GM12878 (cell line): ENCODE data around the gene DAB2. TPM values are rescaled to one million over a fixed set of nuclear protein-coding genes. Genes with fewer than 3 reads are reported as not detected.

ENCODE experiments used
- ATAC-seq: fragments of 200-7000 bp; cut with Tn5 transposase; 3 replicates; pipeline ENCODE4 v1.9.1; 2020; ENCODE audit warnings: mild to moderate bottlenecking, moderate library complexity
- BruUV-seq: library from RNA; stranded (reverse); fragments of 400-500 nt; replicated peaks from 2 replicates; lab custom pipeline; 2021; lab: Mats Ljungman, UMichigan
- CTCF ChIA-PET: fragments of 300-600 bp; sonication (Branson Sonifier 250); formaldehyde crosslinking; extraction: SDS; loops from one replicate; lab custom pipeline; 2021; ENCODE audit warnings: inconsistent platforms; lab: Yijun Ruan, JAX
- POLR2A ChIA-PET: fragments of 350-600 bp; formaldehyde crosslinking; extraction: SDS; loops from one replicate; lab custom pipeline; 2021; ENCODE audit warnings: inconsistent platforms; lab: Charles Lee
- RAD21 ChIA-PET: fragments of 300-600 bp; sonication (Branson Sonifier 250); formaldehyde crosslinking; loops from one replicate; lab custom pipeline; 2023; ENCODE audit warnings: antibody characterized with exemption; ENCODE audit not compliant: unreplicated experiment; lab: Charles Lee
- SMC1A ChIA-PET: fragments of 300-600 bp; sonication (Branson Sonifier 250); formaldehyde crosslinking; loops from one replicate; lab custom pipeline; 2023; ENCODE audit not compliant: unreplicated experiment, uncharacterized antibody; lab: Charles Lee
- DNase-seq: peaks from one replicate; pipeline ENCODE4 v3.0.0-alpha.2; 2011; ENCODE audit warnings: low read depth, low spot score
- FAIRE-seq: peaks from 3 replicates; lab custom pipeline; 2011; peaks lifted over from hg19 to GRCh38; lab: Jason Lieb, UNC
- H2AFZ ChIP-seq: 2 replicates; pipeline ENCODE4 v1.6.0; 2011; ENCODE audit warnings: low read depth, low read length, control low read depth; ENCODE audit not compliant: control insufficient read depth
- H3K27ac ChIP-seq: 2 replicates; pipeline ENCODE4 v1.5.1; 2011; ENCODE audit warnings: control low read depth; ENCODE audit not compliant: control insufficient read depth, insufficient read depth
- H3K27me3 ChIP-seq, 2 experiments: replicated peaks in 1 of 2; 2 replicates each; pipeline versions ENCODE4 v1.6.0 to v1.6.1; 2011; ENCODE audit warnings: low read length in 1 of 2; ENCODE audit not compliant: control insufficient read depth in 2 of 2, insufficient read depth in 2 of 2
- H3K36me3 ChIP-seq, 2 experiments: 2 replicates each; pipeline ENCODE4 v1.5.1; 2011; ENCODE audit warnings: low read length in 1 of 2; ENCODE audit not compliant: control insufficient read depth in 2 of 2, insufficient read depth in 2 of 2
- H3K4me1 ChIP-seq: 2 replicates; pipeline ENCODE4 v1.6.1; 2011; ENCODE audit warnings: mild to moderate bottlenecking, low read length, moderate library complexity, mixed read lengths; ENCODE audit not compliant: control insufficient read depth, insufficient read depth
- H3K4me2 ChIP-seq: 2 replicates; pipeline ENCODE4 v1.6.0; 2011; ENCODE audit warnings: control low read depth; ENCODE audit not compliant: control insufficient read depth, insufficient read depth
- H3K4me3 ChIP-seq: fragments of 200-600 bp; sonication (generic); 2 replicates; pipeline ENCODE4 v1.5.1; 2016
- H3K79me2 ChIP-seq: 2 replicates; pipeline ENCODE4 v1.6.0; 2011; ENCODE audit warnings: low read length; ENCODE audit not compliant: control insufficient read depth, insufficient read depth
- H3K9ac ChIP-seq: 2 replicates; pipeline ENCODE4 v1.8.0; 2011; ENCODE audit warnings: low read length, control low read depth, mixed read lengths; ENCODE audit not compliant: control insufficient read depth, insufficient read depth
- H3K9me3 ChIP-seq: replicated peaks from 3 replicates; pipeline ENCODE4 v1.5.1; 2011; ENCODE audit warnings: mild to moderate bottlenecking, low read length; ENCODE audit not compliant: control insufficient read depth, insufficient read depth
- H4K20me1 ChIP-seq: 2 replicates; pipeline ENCODE4 v1.6.0; 2011; ENCODE audit not compliant: control insufficient read depth, insufficient read depth
- FOXM1 ChIP-seq: IDR thresholded peaks from 2 replicates; pipeline ENCODE4 v1.6.1; 2012; ENCODE audit warnings: low read depth, mild to moderate bottlenecking, inconsistent platforms, low read length, moderate library complexity
- HDGF ChIP-seq: fragments of 450-650 bp; IDR thresholded peaks from 2 replicates; pipeline ENCODE4 v1.6.1; 2016; ENCODE audit warnings: antibody characterized with exemption
- PAX8 ChIP-seq: fragments of 450-650 bp; IDR thresholded peaks from 2 replicates; pipeline ENCODE4 v1.6.1; 2017; ENCODE audit warnings: mild to moderate bottlenecking, moderate library complexity
- RAD21 ChIP-seq: IDR thresholded peaks from 2 replicates; pipeline ENCODE4 v1.6.1; 2011; ENCODE audit warnings: mild to moderate bottlenecking, low read depth, low read length, moderate library complexity; ENCODE audit not compliant: insufficient read depth
- RAD51 ChIP-seq: fragments of 450-650 bp; IDR thresholded peaks from 2 replicates; pipeline ENCODE4 v1.6.1; 2016; ENCODE audit warnings: moderate library complexity, mild to moderate bottlenecking, inconsistent platforms
- SMAD1 ChIP-seq: fragments of 450-650 bp; IDR thresholded peaks from 2 replicates; pipeline ENCODE4 v1.6.1; 2018; ENCODE audit warnings: mild to moderate bottlenecking, low read depth; ENCODE audit not compliant: partially characterized antibody
- WGBS: methylation state at CpG from one replicate; pipeline ENCODE4 v1.1.6; 2016; ENCODE audit warnings: low lambda C conversion rate; ENCODE audit not compliant: insufficient replicate concordance, insufficient coverage; ENCODE audit errors: missing lambda C conversion rate; 5-methylcytosine and 5-hydroxymethylcytosine counted together
- in situ Hi-C: fragments of 300-500 bp; cut with MboI; formaldehyde crosslinking; loops from 9 replicates; pipeline ENCODE4 v1.14.3; 2018; ENCODE audit warnings: mixed read lengths
- intact Hi-C: fragments of 100-400 bp; cut with micrococcal nuclease; formaldehyde crosslinking; loops from one replicate; pipeline ENCODE4 v1.14.2; 2022; ENCODE audit not compliant: unreplicated experiment
- polyA plus RNA-seq, 11 experiments: library from polyadenylated mRNA; depleted of rRNA in 4 of 11; unstranded in 6 of 11; stranded (reverse) in 5 of 11; fragments of >200 nt; fragmentation: Nextera tagmentation in 4 of 11; fragmentation: Illumina TruSeq in 1 of 11; extraction: Ambion mirVana in 4 of 11; extraction: Trizol in 1 of 11; gene quantifications; 1 replicate in 1 of 11; 2 replicates in 10 of 11; pipeline versions ENCODE4 v1.2.1 to v1.2.3, GENCODE V29; 2011 to 2016; ENCODE audit warnings: inconsistent platforms in 2 of 11, missing spikeins in 2 of 11, low read depth in 1 of 11
- total RNA-seq, 4 experiments: library from RNA; depleted of rRNA in 3 of 4; stranded (reverse); fragments of >200 nt in 3 of 4; fragmentation: Illumina TruSeq in 1 of 4; extraction: Trizol in 1 of 4; gene quantifications; 2 replicates each; pipeline versions ENCODE4 v1.2.1 to v1.2.3, GENCODE V29; 2013 to 2021
- TF ChIP-seq, protein P1 (sequence below): fragments of 150-350 bp; IDR thresholded peaks from 2 replicates; pipeline ENCODE4 v1.6.1; 2016; ENCODE audit warnings: low read depth, low read length
- TF ChIP-seq, protein P2 (sequence below): fragments of 450-650 bp; IDR thresholded peaks from 2 replicates; pipeline ENCODE4 v1.6.1; 2017; ENCODE audit warnings: mild to moderate bottlenecking, moderate library complexity
- TF ChIP-seq, protein P3 (sequence below): IDR thresholded peaks from 2 replicates; pipeline ENCODE4 v1.6.1; 2012; ENCODE audit warnings: low read depth, low read length, improper control_type of control experiment

DAB2 gene
- total and polyA plus RNA-seq, 10 of the 15 experiments (the other 5 are each of a cell fraction or from before 2014, with no cell fraction given), result 0.05 to 0.23 (median 0.11) TPM; not detected in 7

DNA sequence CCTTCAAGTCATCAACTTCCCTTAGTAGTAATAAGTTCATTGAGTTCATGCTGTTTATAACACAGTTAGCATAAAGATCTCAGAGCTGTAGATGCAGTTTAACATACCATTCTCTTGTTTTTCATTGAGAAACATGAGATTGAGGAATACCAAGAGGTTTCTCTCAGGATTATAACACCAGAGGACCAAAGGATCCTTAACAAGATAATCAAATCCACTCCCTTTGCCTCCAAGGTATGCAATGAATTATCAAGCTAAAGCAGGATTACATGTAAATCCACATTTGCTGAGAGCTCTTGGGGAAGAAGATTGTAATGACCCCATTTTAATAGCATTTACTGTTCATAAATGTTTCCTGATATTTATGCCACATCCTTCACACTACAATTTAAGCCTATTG is 35.1 kb upstream of the DAB2 start (continued):
- TF ChIP-seq, protein P1, sequence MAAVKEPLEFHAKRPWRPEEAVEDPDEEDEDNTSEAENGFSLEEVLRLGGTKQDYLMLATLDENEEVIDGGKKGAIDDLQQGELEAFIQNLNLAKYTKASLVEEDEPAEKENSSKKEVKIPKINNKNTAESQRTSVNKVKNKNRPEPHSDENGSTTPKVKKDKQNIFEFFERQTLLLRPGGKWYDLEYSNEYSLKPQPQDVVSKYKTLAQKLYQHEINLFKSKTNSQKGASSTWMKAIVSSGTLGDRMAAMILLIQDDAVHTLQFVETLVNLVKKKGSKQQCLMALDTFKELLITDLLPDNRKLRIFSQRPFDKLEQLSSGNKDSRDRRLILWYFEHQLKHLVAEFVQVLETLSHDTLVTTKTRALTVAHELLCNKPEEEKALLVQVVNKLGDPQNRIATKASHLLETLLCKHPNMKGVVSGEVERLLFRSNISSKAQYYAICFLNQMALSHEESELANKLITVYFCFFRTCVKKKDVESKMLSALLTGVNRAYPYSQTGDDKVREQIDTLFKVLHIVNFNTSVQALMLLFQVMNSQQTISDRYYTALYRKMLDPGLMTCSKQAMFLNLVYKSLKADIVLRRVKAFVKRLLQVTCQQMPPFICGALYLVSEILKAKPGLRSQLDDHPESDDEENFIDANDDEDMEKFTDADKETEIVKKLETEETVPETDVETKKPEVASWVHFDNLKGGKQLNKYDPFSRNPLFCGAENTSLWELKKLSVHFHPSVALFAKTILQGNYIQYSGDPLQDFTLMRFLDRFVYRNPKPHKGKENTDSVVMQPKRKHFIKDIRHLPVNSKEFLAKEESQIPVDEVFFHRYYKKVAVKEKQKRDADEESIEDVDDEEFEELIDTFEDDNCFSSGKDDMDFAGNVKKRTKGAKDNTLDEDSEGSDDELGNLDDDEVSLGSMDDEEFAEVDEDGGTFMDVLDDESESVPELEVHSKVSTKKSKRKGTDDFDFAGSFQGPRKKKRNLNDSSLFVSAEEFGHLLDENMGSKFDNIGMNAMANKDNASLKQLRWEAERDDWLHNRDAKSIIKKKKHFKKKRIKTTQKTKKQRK, result no peak
- no peak for TF ChIP-seq SMAD1

DNA sequence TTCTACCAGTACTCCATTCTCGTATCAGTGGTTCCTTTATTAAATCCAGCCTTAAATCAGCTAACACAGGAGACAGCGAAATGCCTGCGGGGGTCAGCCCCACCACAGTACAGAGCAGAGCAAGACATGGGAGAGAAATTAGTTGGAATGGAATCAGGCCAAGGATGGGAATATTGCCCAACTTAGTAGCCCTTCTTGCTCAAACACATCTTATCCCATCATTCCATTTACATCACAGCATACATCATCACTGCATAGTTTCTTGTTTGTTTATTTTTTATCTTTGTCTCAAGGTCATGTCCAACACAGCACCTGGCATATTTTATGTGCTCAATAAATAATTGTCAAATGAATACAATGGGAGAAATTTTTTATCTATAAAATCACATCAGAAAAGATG is 34.3 kb upstream of the DAB2 start:
- FAIRE-seq, result no peak
- ChIA-PET POLR2A (no interaction called here), CTCF (no interaction called here), SMC1A (no interaction called here), RAD21 (no interaction called here)
- Histone ChIP-seq H3K27me3 (no peaks in the 10 kb centered on the region), H3K4me2 (no peak overlapping the region), H3K4me1 (no peaks in the 10 kb centered on the region), H3K4me3 (no peak overlapping the region), H3K79me2 (no peaks in the 10 kb centered on the region), H3K9ac (no peak overlapping the region), H3K9me3 (no peaks in the 10 kb centered on the region), H3K36me3 (no peaks in the 10 kb centered on the region), H3K27ac (no peak overlapping the region), H2AFZ (no peak overlapping the region), H4K20me1 (no peaks in the 10 kb centered on the region)
- no peak for DNase-seq
- TF ChIP-seq, protein P2, sequence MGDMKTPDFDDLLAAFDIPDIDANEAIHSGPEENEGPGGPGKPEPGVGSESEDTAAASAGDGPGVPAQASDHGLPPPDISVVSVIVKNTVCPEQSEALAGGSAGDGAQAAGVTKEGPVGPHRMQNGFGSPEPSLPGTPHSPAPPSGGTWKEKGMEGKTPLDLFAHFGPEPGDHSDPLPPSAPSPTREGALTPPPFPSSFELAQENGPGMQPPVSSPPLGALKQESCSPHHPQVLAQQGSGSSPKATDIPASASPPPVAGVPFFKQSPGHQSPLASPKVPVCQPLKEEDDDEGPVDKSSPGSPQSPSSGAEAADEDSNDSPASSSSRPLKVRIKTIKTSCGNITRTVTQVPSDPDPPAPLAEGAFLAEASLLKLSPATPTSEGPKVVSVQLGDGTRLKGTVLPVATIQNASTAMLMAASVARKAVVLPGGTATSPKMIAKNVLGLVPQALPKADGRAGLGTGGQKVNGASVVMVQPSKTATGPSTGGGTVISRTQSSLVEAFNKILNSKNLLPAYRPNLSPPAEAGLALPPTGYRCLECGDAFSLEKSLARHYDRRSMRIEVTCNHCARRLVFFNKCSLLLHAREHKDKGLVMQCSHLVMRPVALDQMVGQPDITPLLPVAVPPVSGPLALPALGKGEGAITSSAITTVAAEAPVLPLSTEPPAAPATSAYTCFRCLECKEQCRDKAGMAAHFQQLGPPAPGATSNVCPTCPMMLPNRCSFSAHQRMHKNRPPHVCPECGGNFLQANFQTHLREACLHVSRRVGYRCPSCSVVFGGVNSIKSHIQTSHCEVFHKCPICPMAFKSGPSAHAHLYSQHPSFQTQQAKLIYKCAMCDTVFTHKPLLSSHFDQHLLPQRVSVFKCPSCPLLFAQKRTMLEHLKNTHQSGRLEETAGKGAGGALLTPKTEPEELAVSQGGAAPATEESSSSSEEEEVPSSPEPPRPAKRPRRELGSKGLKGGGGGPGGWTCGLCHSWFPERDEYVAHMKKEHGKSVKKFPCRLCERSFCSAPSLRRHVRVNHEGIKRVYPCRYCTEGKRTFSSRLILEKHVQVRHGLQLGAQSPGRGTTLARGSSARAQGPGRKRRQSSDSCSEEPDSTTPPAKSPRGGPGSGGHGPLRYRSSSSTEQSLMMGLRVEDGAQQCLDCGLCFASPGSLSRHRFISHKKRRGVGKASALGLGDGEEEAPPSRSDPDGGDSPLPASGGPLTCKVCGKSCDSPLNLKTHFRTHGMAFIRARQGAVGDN, result no peak
- TF ChIP-seq PAX8 (no peak), RAD51 (no peak), RAD21 (no peak), HDGF (no peak), FOXM1 (no peak)
- TF ChIP-seq, protein P3, sequence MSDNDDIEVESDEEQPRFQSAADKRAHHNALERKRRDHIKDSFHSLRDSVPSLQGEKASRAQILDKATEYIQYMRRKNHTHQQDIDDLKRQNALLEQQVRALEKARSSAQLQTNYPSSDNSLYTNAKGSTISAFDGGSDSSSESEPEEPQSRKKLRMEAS, result no peak
- in situ Hi-C loops, result no loop called here
- BruUV-seq, result no TSS peak
- ATAC-seq, result no peak
- intact Hi-C loops, result no loop called here
- 42% methylated on average over 3 of the region's 3 CpGs for WGBS
